ENCODE measurements around the gene HOXD12.

GRCh38 chr2:176093898-176094249 lies 5.7 kb upstream of the HOXD12 start:
- TF ChIP-seq, protein P1, sequence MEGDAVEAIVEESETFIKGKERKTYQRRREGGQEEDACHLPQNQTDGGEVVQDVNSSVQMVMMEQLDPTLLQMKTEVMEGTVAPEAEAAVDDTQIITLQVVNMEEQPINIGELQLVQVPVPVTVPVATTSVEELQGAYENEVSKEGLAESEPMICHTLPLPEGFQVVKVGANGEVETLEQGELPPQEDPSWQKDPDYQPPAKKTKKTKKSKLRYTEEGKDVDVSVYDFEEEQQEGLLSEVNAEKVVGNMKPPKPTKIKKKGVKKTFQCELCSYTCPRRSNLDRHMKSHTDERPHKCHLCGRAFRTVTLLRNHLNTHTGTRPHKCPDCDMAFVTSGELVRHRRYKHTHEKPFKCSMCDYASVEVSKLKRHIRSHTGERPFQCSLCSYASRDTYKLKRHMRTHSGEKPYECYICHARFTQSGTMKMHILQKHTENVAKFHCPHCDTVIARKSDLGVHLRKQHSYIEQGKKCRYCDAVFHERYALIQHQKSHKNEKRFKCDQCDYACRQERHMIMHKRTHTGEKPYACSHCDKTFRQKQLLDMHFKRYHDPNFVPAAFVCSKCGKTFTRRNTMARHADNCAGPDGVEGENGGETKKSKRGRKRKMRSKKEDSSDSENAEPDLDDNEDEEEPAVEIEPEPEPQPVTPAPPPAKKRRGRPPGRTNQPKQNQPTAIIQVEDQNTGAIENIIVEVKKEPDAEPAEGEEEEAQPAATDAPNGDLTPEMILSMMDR (IDR thresholded peaks at IDR 0.05 in 2 of 3, conservative IDR thresholded peaks at IDR 0.05 in 1 of 3; ENCODE audit: borderline replicate concordance in 1 of 3, insufficient read depth in 1 of 3, low read depth in 2 of 3, low read length in 2 of 3) = no peak
- TF ChIP-seq SP1 (IDR thresholded peaks at IDR 0.05; ENCODE audit: low read depth) (no peak), POLR2A (IDR thresholded peaks at IDR 0.05; ENCODE audit: borderline replicate concordance, extremely low read depth, insufficient read depth, insufficient read length) (no peak), CEBPB (IDR thresholded peaks at IDR 0.05; ENCODE audit: low read depth) (no peak), SIN3A (IDR thresholded peaks at IDR 0.05; ENCODE audit: low read depth) (no peak), EZH2 (IDR thresholded peaks at IDR 0.05) (no peak), TCF7L2 (IDR thresholded peaks at IDR 0.05; ENCODE audit: borderline replicate concordance, extremely low read depth, insufficient read depth, insufficient read length) (no peak)

All from HCT116 (cell line).